SK-N-SH (cell line): ENCODE results near the gene CACNA1F. TPM values are rescaled to one million over a fixed set of nuclear protein-coding genes. Genes with fewer than 3 reads are reported as not detected.

Experiments used
- CTCF ChIA-PET: fragments of 300-600, 350-600 bp; formaldehyde crosslinking; extraction: SDS; loops from one replicate; lab custom pipeline; 2021; lab: Yijun Ruan, JAX
- POLR2A ChIA-PET: fragments of 350-600 bp; sonication (Branson Sonifier 250); formaldehyde crosslinking; extraction: SDS; loops from one replicate; lab custom pipeline; 2020; ENCODE audit warnings: antibody characterized with exemption, inconsistent platforms; lab: Yijun Ruan, JAX
- DNase-seq: peaks from one replicate; pipeline ENCODE4 v3.0.0; 2012
- H2AFZ ChIP-seq: fragments of 200-600 bp; sonication (generic); 2 replicates; pipeline ENCODE4 v1.8.1; 2016; ENCODE audit warnings: antibody characterized with exemption, mild to moderate bottlenecking, low read depth
- H3F3A ChIP-seq: fragments of 200-600 bp; sonication (generic); replicated peaks from 2 replicates; pipeline ENCODE3; 2016; ENCODE audit warnings: antibody characterized with exemption, mild to moderate bottlenecking; ENCODE audit not compliant: insufficient read depth
- H3K27ac ChIP-seq, 2 experiments: fragments of 200-500 bp in 1 of 2; fragments of 200-600 bp in 1 of 2; sonication (Bioruptor generic) in 1 of 2; sonication (generic), shearing (Covaris generic) in 1 of 2; 2 replicates each; pipeline versions ENCODE4 v1.5.1 to v1.6.1; 2014 to 2016; ENCODE audit warnings: low read depth in 2 of 2, inconsistent platforms in 1 of 2, low read length in 1 of 2, mild to moderate bottlenecking in 1 of 2, mixed read lengths in 1 of 2
- H3K27me3 ChIP-seq: fragments of 200-600 bp; sonication (generic), shearing (Covaris generic); 2 replicates; pipeline ENCODE4 v1.6.1; 2016; ENCODE audit warnings: mixed run types; ENCODE audit not compliant: insufficient read depth
- H3K36me3 ChIP-seq, 2 experiments: fragments of 200-500 bp in 1 of 2; fragments of 200-600 bp in 1 of 2; sonication (Bioruptor generic) in 1 of 2; sonication (generic) in 1 of 2; replicated peaks in 1 of 2; 2 replicates each; pipeline versions ENCODE3 to v1.5.1; 2014 to 2016; ENCODE audit warnings: low read length in 1 of 2, mild to moderate bottlenecking in 1 of 2; ENCODE audit not compliant: insufficient read depth in 2 of 2, control insufficient read depth in 1 of 2
- H3K4me1 ChIP-seq, 2 experiments: fragments of 200-500 bp in 1 of 2; fragments of 200-600 bp in 1 of 2; sonication (Bioruptor generic) in 1 of 2; sonication (generic), shearing (Covaris generic) in 1 of 2; 2 replicates each; pipeline versions ENCODE4 v1.5.1 to v1.6.1; 2014 to 2016; ENCODE audit warnings: low read depth in 1 of 2, low read length in 1 of 2, mixed run types in 1 of 2; ENCODE audit not compliant: insufficient read depth in 2 of 2, control insufficient read depth in 1 of 2
- H3K4me2 ChIP-seq: fragments of 200-600 bp; sonication (generic), shearing (Covaris generic); 2 replicates; pipeline ENCODE4 v1.6.1; 2017; ENCODE audit warnings: mixed run types
- H3K4me3 ChIP-seq, 2 experiments: fragments of 200-500 bp in 1 of 2; fragments of 200-600 bp in 1 of 2; sonication (Bioruptor generic) in 1 of 2; sonication (generic), shearing (Covaris generic) in 1 of 2; 2 replicates each; pipeline versions ENCODE4 v1.5.1 to v1.8.1; 2014 to 2016; ENCODE audit warnings: low read depth in 2 of 2, inconsistent platforms in 1 of 2, low read length in 1 of 2, mild to moderate bottlenecking in 1 of 2, mixed read lengths in 1 of 2, moderate library complexity in 1 of 2
- H3K79me2 ChIP-seq: fragments of 200-600 bp; sonication (generic); 2 replicates; pipeline ENCODE4 v1.8.1; 2017; ENCODE audit warnings: mild to moderate bottlenecking; ENCODE audit not compliant: insufficient read depth
- H3K9ac ChIP-seq: fragments of 200-600 bp; sonication (generic); 2 replicates; pipeline ENCODE4 v1.6.1; 2017; ENCODE audit warnings: mixed run types
- H3K9me2 ChIP-seq: fragments of 200-600 bp; sonication (generic); 2 replicates; pipeline ENCODE4 v1.6.1; 2017; ENCODE audit warnings: mixed run types
- H3K9me3 ChIP-seq: fragments of 200-600 bp; sonication (generic); 2 replicates; pipeline ENCODE4 v1.6.1; 2017; ENCODE audit warnings: mixed run types, mild to moderate bottlenecking, moderate library complexity
- H4K20me1 ChIP-seq: fragments of 200-600 bp; sonication (generic); 2 replicates; pipeline ENCODE4 v1.6.1; 2017; ENCODE audit warnings: mild to moderate bottlenecking, mixed run types; ENCODE audit not compliant: insufficient read depth
- CHD2 ChIP-seq: fragments of 150-350 bp; IDR thresholded peaks from 2 replicates; pipeline ENCODE4 v1.6.1; 2018; ENCODE audit warnings: low read length; ENCODE audit not compliant: partially characterized antibody
- IRF3 ChIP-seq: fragments of 150-350 bp; IDR thresholded peaks from 2 replicates; pipeline ENCODE4 v1.6.1; 2016; ENCODE audit warnings: mild to moderate bottlenecking, low read depth, low read length
- MEF2A ChIP-seq: IDR thresholded peaks from 2 replicates; pipeline ENCODE4 v1.4.0; 2012; ENCODE audit warnings: low read depth, borderline replicate concordance
- NFIC ChIP-seq: IDR thresholded peaks from 2 replicates; pipeline ENCODE4 v1.4.0; 2012; ENCODE audit warnings: borderline replicate concordance
- RCOR1 ChIP-seq: fragments of 150-350 bp; IDR thresholded peaks from 2 replicates; pipeline ENCODE4 v1.6.1; 2017; ENCODE audit warnings: antibody characterized with exemption, low read length
- RFX5 ChIP-seq: IDR thresholded peaks from 2 replicates; pipeline ENCODE4 v1.6.1; 2012; ENCODE audit warnings: mild to moderate bottlenecking, improper control_type of control experiment, low read length
- TAF1 ChIP-seq: IDR thresholded peaks from 2 replicates; pipeline ENCODE4 v1.6.1; 2012; ENCODE audit warnings: low read depth, mild to moderate bottlenecking, low read length, moderate library complexity, borderline replicate concordance
- USF2 ChIP-seq: fragments of 150-350 bp; IDR thresholded peaks from 2 replicates; pipeline ENCODE4 v1.6.1; 2017; ENCODE audit warnings: antibody characterized with exemption, low read length, low read depth, borderline replicate concordance
- WGBS: methylation state at CpG from one replicate; pipeline ENCODE4 v1.1.6; 2017; ENCODE audit warnings: low lambda C conversion rate; 5-methylcytosine and 5-hydroxymethylcytosine counted together
- polyA plus RNA-seq, 3 experiments: library from polyadenylated mRNA; depleted of rRNA; stranded (reverse); fragments of >200 nt; gene quantifications; 2 replicates each; pipeline ENCODE4 v1.2.3, GENCODE V29; 2012

The CACNA1F gene
- polyA plus RNA-seq, 1 of the 3 experiments (the other 2 are of a cell fraction): not detected

- TF ChIP-seq CHD2: no peak
- TF ChIP-seq TAF1: no peak
- TF ChIP-seq RCOR1: no peak
- Histone ChIP-seq H3K4me2 (no peak overlapping the region), H3K9me2 (no peaks in the 10 kb centered on the region), H3K36me3 (no peaks in the 10 kb centered on the region), H4K20me1 (no peaks in the 10 kb centered on the region), H3K4me1 (no peaks in the 10 kb centered on the region), H3K4me3 (no peak overlapping the region), H3K27me3 (no peaks in the 10 kb centered on the region; the same call in 1 of the 2 replicates), H3K9ac (no peak overlapping the region), H2AFZ (no peak overlapping the region), H3K79me2 (no peaks in the 10 kb centered on the region), H3F3A (no peaks in the 10 kb centered on the region), H3K9me3 (no peaks in the 10 kb centered on the region), H3K27ac (no peak overlapping the region)
- WGBS: 64% methylated on average over 8 of the region's 10 CpGs
- POLR2A ChIA-PET: no interaction called here
- CTCF ChIA-PET: no interaction called here
- DNase-seq: no peak
These were observed 1.7 kb downstream of the CACNA1F start for GRCh38 chrX:49231333-49232000.

GRCh38 chrX:49230500-49231232, 2.5 kb downstream of the CACNA1F start:
- Histone ChIP-seq H3F3A (no peaks in the 10 kb centered on the region), H3K79me2 (no peaks in the 10 kb centered on the region)
- TF ChIP-seq IRF3 (no peak), NFIC (no peak), USF2 (no peak), TAF1 (no peak), MEF2A (no peak), RFX5 (no peak)
- TF ChIP-seq, all 33 proteins: peak for 0
- Histone ChIP-seq H3K27me3 (no peaks in the 10 kb centered on the region; the same call in 1 of the 2 replicates), H3K4me2 (no peak overlapping the region), H3K9me2 (no peaks in the 10 kb centered on the region), H3K9me3 (no peaks in the 10 kb centered on the region), H2AFZ (no peak overlapping the region), H3K4me1 (no peaks in the 10 kb centered on the region), H3K9ac (no peak overlapping the region), H3K27ac (no peak overlapping the region), H3K36me3 (no peaks in the 10 kb centered on the region), H4K20me1 (no peaks in the 10 kb centered on the region), H3K4me3 (no peak overlapping the region)
- no peak for DNase-seq
- ChIA-PET POLR2A (no interaction called here), CTCF (no interaction called here)
- 67% methylated on average over 35 of the region's 44 CpGs for WGBS
